Measurements from ENCODE around the gene PLXND1. TPM values are rescaled to one million over a fixed set of nuclear protein-coding genes. Genes with fewer than 3 reads are reported as not detected.
"Not testable (repeated sequence)": the region's sequence is repeated elsewhere in the genome, so short reads cannot be mapped to it uniquely, and the experiment has no call there.

Gene PLXND1
- total RNA-seq, 1 donor from 2014 or later: 131 TPM

- DNase-seq: no peak
Observed at GRCh38 chr3:129548104-129548965, 58.1 kb downstream of the PLXND1 start.

- DNase-seq: no peak
Observed at GRCh38 chr3:129547241-129547640, 59.2 kb downstream of the PLXND1 start.

GRCh38 chr3:129545951-129546350, 60.5 kb downstream of the PLXND1 start:
- DNase-seq: not testable (repeated sequence)

- no peak for DNase-seq
Observed at GRCh38 chr3:129543999-129544398, 62.5 kb downstream of the PLXND1 start.

- DNase-seq: no peak
Observed at GRCh38 chr3:129543156-129543790, 63.2 kb downstream of the PLXND1 start, which contains the start of gene H1-8. H1-8 (plus strand) TSS chr3:129543175; CDS start chr3:129543219, 44 bp downstream.

- DNase-seq: no peak
Observed at GRCh38 chr3:129542747-129543146, 63.7 kb downstream of the PLXND1 start.

- no peak for DNase-seq
Observed at GRCh38 chr3:129540776-129541516, 65.5 kb downstream of the PLXND1 start.

GRCh38 chr3:129539206-129539605, 67.3 kb downstream of the PLXND1 start:
- peak; percentile 29 for DNase-seq

GRCh38 chr3:129536804-129537203, 69.7 kb downstream of the PLXND1 start:
- no peak for DNase-seq

GRCh38 chr3:129536374-129536667, 70.2 kb downstream of the PLXND1 start:
- DNase-seq: no peak

GRCh38 chr3:129535075-129535474, 71.4 kb downstream of the PLXND1 start:
- DNase-seq: no peak

- no peak for DNase-seq
Observed at GRCh38 chr3:129534428-129535027, 71.9 kb downstream of the PLXND1 start.

- DNase-seq: no peak
Observed at GRCh38 chr3:129533406-129533805, 73.1 kb downstream of the PLXND1 start.

- no peak for DNase-seq
Observed at GRCh38 chr3:129532261-129532660, 74.2 kb downstream of the PLXND1 start.

GRCh38 chr3:129531699-129532098, 74.8 kb downstream of the PLXND1 start:
- DNase-seq: no peak

- DNase-seq: no peak
Observed at GRCh38 chr3:129530821-129531220, 75.7 kb downstream of the PLXND1 start.

- DNase-seq: no peak
Observed at GRCh38 chr3:129530251-129530791, 76.2 kb downstream of the PLXND1 start.

- no peak for DNase-seq
Observed at GRCh38 chr3:129529436-129530210, 76.9 kb downstream of the PLXND1 start.

GRCh38 chr3:129528589-129529100, 77.8 kb downstream of the PLXND1 start, which contains the start of gene RHO:
RHO (plus strand) TSS chr3:129528639; CDS start chr3:129528734, 95 bp downstream.
- DNase-seq: no peak

GRCh38 chr3:129527262-129527661, 79.2 kb downstream of the PLXND1 start:
- DNase-seq: no peak
